ENCODE measurements around the gene ASB10.

Gene ASB10

GRCh38 chr7:151210087-151210854, 23.2 kb upstream of the ASB10 start, which contains the start of gene H2BK1:
Gene H2BK1, minus strand, starts transcription at chr7:151210488. Its CDS starts 170 bp downstream, at chr7:151210318.
- no peak for DNase-seq (ENCODE audit: low spot score)

DNA sequence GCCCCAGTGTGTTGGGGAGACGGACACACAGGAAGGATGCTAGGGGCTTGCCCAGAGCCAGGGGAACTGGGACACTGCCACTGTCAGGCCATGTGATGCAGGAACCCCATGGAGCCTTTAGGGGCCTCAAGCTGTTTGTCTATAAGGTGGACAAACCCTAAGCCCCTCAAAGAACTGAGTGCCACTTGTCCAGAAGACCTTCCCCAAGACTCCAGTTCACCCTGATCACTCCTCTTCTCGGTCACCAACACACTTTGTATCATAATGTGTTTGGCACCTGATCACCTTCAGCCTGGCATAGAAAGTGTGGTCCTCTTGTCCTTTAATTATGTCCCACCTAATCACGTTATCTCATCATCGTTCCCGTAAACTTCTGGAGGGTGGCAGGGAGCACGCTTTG, 22.5 kb upstream of the ASB10 start:
- no peak for DNase-seq (ENCODE audit: low spot score)

DNA sequence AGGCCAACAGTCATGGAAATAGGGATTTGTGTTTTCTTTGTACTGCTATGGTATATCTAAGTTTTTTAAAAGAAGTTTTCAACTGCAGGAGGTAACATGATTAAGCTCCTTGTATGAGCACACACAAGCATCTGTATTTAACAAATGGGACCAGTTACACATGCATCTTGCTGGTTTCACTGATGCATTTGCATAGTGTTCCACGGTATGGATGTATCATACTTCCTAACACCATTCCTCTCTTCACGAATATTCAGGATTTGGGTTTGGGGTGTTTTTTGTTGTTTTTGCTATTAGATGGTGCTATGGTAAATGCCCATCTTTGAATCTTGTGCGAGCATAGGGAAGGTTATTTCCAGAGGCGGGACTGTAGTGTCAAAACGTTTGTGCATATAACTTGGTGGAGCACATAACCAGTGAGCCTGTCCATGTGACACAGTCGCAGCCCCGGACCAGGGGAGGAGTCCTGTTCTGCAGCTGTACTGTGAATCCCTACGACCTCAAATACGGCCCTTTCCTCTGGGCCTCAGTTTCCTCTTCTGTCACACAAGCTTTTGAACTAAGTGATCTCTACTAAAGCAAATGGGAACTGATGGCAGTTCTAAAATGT, 21.3 kb upstream of the ASB10 start:
- no peak for DNase-seq (ENCODE audit: low spot score)

DNA sequence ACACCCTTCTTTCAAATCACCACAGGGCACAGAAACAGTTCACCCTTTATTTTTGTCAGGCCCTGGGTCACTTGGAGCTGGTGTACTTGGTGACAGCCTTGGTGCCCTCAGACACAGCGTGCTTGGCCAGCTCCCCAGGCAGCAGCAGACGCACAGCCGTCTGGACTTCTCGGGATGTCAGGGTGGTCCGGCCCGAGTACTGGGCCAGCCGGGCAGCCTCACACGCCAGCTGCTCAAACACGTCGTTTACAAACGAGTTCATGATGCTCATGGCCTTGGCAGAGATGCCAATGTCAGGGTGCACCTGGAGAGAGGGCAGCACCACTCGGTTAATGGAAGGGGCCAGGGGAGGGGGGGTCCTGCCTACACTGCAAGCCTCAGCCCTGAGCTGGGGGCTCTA, 20.8 kb upstream of the ASB10 start:
- DNase-seq (ENCODE audit: low spot score) = no peak

- no peak for DNase-seq (ENCODE audit: low spot score)
These were observed 20.3 kb upstream of the ASB10 start for GRCh38 chr7:151207315-151207714.

DNA sequence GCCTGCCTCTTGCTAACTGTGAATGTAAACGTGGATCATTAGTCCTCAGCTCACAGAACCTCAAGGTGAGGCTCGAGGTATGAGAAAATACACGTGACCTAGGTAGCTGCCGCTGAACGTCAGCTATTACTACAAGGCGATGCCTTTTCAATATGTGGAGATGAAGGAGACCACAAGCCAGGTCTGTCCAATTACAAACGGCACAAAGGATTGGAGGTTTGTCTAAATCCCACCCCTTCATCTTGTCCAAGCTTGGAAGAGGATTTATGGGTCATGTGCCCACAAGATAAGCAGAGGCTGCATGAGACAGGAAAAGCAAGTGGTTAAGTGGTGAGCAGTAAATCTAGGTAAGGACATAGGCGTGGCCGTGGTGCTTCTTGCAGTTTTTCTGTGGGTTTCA, 19.9 kb upstream of the ASB10 start:
- DNase-seq (ENCODE audit: low spot score) = no peak

DNA sequence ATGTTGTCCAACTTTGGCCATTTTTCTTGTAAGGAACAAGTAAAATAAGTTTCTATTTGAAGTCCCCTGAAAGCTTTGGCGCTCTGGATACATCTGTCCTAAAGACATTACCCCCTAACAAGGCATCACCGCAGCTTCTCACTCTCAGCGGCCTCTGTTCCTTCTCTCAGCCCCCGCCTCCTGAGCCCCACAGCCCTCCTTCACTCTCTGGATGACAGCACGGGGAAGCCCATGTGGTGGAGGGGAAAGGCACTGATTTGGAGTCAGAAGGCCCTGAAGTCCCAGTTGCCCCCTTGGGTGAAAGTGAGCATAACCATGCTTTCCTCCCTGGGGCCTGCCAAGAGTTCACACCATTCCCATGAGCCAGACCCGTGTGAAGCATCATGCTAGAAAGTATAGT, 18.7 kb upstream of the ASB10 start:
- no peak for DNase-seq (ENCODE audit: low spot score)

- no peak for DNase-seq (ENCODE audit: low spot score)
These were observed 17.5 kb upstream of the ASB10 start for GRCh38 chr7:151204383-151205032.

DNA sequence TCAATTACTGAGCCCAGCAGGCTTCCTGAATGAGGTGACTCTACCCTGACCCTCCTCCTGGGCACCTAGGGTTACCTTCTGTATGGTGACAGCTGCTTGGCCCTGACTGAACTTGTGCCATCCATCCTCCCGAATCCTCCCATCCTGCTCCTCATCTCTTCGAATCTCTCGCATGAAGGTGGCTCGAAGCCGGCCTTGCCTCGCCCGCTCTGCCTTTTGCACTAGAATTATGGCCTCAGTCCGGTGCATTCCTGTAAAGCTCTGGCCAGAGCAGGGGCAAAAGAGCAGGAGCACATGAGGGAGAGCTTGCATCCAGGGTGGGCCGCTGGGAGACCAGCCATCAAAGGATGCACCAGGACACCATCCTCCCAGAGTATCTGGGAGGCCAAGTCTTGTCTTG, 15.8 kb upstream of the ASB10 start:
- DNase-seq (ENCODE audit: low spot score) = no peak

DNA sequence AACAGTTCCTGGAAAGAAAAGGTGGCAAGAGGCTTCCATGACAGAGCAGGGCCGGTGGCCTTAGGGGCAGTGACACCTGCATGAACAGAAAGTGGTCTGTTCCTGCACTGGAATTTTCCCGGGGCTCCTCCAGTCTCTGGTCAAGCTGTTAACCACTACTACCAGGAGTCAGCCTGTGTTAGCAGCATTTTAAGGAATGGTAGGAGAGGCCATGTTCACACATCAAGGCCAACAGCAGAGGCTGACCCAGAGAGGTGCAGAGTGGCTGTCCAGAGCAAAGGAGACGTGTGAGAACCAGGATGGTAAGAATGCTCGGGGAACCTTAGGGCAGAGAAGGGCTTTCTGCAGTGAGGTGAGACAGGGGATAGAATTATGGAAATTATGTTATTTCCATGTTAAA, 14.7 kb upstream of the ASB10 start:
- DNase-seq (ENCODE audit: low spot score) = no peak

GRCh38 chr7:151201344-151201743, 14.3 kb upstream of the ASB10 start:
- DNase-seq (ENCODE audit: low spot score) = no peak

DNA sequence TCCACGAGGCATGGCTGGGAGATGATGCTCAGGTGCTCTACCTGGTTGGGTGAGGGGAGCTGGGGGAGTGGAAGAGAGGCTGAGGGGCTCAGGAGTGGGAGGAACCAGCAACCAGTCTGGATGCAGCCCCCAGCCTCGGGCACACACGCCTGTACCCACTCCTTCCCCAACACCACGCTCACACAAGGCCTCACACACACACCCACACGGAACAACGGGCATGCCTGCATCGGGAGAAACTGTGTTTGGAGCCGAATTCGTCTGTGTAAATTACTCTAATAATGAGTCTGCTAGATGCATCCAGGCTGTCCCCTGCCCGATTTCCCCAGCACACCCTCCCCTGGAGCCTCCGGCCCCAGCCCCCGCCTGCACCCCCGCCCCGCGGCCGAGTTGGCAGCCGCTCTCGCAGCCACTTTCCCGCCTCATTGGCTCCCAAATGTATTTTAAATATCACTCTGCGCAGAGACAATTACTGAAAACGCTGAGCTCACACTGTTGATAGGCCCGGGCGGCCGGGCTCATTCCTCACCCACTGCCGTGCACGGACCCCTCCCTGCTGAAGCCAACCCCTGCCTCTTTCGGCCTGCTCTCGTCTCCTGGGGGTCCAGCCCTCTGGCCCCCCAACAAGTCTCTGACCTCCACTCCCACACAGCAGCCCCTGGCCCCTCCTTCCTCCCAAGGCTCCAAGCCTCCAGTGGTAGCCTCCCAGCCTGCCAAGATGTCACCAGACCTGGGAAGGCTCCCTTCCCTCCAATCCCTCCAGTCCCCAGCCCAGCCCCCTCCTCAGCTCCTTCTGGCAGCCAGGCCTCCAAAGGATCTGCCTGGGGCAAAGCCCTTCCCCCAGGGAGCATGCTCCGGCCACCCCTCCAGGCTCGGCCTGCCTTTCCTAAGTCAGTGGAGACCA, 12.1 kb upstream of the ASB10 start:
- no peak for DNase-seq (ENCODE audit: low spot score)

DNA sequence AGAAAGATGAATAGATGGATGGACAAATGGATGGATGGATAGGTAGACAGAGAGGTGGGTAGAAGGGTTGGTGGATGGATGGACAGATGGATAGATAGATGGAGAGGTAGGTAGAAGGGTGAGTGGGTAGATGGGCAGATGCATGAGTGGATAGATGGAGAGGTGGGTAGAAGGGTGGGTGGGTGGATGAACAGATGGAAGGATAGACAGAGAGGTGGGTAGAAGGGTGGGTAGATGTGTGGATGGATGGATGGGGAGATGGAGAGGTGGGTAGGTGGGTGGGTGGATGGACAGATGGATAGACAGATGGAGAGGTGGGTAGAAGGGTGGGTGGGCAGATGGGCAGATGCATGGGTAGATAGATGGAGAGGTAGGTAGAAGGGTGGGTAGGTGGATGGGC, 10.9 kb upstream of the ASB10 start:
- no peak for DNase-seq (ENCODE audit: low spot score)

- DNase-seq (ENCODE audit: low spot score) = no peak
These were observed 8.8 kb upstream of the ASB10 start for GRCh38 chr7:151195616-151196450.

GRCh38 chr7:151194188-151194587, 7.1 kb upstream of the ASB10 start:
- no peak for DNase-seq (ENCODE audit: low spot score)

- DNase-seq (ENCODE audit: low spot score) = no peak
These were observed 6.3 kb upstream of the ASB10 start for GRCh38 chr7:151193203-151193978.

- no peak for DNase-seq (ENCODE audit: low spot score)
These were observed 5.0 kb upstream of the ASB10 start for GRCh38 chr7:151192002-151192539.

- DNase-seq (ENCODE audit: low spot score) = no peak
These were observed 4.5 kb upstream of the ASB10 start for GRCh38 chr7:151191544-151191943.

- DNase-seq (ENCODE audit: low spot score) = no peak
These were observed 2.0 kb upstream of the ASB10 start for GRCh38 chr7:151189038-151189437.

DNA sequence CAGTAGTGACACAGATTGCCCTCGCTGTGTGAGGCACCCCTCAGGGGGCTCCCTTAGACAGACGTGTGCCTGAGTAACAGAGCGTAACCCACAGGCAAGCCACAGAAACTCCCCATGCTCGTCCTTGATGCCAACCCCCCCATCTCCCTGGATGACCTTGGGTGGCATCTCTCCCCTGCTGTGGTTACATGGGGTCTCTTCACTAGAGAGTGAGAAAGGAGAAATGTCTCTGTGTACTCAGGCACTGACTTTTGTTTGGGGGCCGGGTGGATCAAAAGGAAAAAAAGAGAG, 1.1 kb upstream of the ASB10 start:
- DNase-seq (ENCODE audit: low spot score) = no peak

Data from LoVo (cell line).